GM18858 (cell line): Measurements from ENCODE around the gene CIDEB.

Source experiments
- ATAC-seq: cut with Tn5 transposase; IDR thresholded peaks from one replicate; pipeline ENCODE4 v1.9.1; 2021; ENCODE audit not compliant: unreplicated experiment

Gene CIDEB

DNA sequence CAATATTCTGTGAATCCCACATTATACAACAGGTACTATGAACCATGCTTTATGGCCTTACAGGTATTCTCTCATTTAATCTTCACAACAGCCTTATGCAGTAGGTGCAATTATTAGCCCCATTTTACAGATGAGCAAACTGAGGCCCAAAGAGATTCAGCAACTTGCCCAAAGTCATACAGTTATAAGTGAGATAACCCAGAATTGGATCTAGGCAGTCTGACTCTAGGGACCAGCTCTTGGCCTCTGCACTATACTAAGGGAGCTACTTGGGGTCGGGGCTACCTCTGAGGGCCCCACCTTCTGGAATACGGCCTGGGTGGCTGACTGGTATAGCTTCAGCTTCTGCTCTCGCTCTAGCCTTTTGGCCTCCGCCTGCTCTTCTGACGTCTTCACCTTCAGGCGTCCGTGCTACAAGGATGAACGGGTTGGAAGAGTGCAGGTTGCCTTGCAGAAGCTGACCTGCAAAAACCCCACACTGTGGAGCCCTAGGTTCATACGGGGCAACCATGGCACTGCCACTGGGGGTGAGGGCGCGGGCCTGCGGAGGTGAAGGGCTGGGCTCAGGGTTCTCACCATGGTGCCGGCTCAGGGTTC, 37.1 kb downstream of the CIDEB start:
- no peak for ATAC-seq

DNA sequence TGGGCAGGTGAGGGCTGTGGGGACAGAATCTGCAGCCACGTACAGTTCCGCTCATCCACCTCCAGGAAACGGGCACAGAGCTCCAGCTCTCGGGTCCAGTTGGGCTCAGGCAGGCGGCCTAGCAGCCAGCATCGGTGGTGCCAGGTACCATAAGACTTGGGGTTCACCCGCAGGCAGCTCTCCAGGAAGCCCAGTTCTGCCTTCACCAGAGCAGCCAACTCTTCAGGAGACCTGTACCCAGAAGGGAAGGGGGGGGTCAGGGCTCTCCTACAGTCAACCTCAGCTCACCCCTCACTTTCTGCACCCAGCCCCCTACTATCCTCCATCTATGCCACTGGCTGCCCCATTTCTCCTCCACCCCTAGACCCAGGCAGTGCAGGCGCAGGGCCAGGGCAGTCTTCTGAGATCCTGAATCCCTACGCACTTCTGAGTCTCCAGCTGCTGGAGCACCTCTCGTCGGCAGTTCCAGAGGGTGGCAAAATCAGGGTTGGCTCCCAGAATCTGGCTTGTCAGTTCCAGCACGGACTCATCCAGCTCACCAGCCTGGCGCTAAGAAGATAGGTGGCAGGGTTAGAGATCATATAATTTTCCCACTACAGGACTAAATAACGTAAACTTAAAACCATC, 37.8 kb downstream of the CIDEB start:
- ATAC-seq: no peak

DNA sequence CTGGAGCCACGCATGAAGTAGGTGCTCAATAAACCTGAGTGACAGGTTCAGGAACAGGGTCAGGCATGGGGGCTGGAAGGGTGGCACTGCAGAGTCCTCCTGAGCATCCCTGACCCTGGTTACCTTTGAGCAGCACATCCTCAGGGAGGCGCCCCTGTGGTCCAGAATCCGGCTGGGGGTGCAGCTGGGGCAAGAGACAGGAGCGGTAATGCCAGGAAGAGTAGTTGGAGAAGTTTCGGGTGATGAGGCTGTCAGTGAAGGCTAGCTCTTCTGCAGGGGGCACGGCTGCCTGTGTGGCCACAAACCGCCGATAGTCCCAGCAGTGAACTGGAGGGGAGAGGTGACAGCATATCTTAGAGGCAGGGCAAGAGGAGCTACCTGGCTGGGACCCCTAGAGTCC, 38.4 kb downstream of the CIDEB start:
- no peak for ATAC-seq

GRCh38 chr14:24268225-24268624, 39.6 kb downstream of the CIDEB start:
- ATAC-seq: no peak

DNA sequence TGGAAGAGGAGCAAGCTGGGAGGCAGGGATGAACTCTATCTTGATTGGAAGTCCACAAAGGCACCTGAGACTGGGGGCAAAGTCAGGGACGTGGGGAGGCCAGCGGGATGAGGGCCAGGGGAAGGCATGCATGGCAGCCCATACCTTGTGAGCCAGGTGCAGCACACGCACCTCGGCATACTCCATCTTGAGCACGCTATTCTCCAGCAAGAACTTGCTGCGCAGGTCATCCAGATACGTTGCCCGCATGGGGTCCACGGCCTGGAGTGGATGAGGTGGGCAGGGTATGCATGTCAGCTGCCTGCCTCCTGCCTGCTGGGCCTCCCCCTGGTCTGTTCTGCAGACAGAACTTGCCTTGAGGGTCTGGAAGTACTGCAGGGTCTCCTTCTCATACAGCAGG, 40.3 kb downstream of the CIDEB start:
- no peak for ATAC-seq

- no peak for ATAC-seq
These were observed 41.2 kb downstream of the CIDEB start for GRCh38 chr14:24266344-24267244.

- ATAC-seq: no peak
These were observed 43.5 kb downstream of the CIDEB start for GRCh38 chr14:24264298-24264697.

DNA sequence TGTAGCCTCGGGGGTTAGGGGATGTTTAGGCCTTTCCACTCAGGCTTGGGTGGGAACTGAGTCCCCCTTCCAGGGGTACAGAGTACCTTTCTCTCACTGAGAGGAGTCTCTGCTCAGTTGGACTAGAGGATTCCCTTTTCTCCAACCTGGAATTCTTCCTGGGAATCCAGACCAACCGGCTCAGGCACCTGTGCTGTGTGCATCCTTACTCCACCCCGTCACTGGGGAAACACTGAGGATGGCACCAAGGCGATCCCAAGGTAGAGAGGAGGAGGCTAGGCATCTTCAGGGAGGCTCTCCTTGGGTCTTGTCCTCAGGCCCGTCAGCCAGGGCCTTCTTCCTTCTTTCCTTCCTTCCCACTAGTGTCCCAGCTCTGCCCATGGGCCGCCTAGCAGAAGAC, 43.9 kb downstream of the CIDEB start:
- no peak for ATAC-seq

GRCh38 chr14:24262821-24263733, 44.7 kb downstream of the CIDEB start, which contains the start of gene TGM1:
Gene TGM1 (minus strand): TSS chr14:24263177. CDS start chr14:24262352, 825 bp downstream.
- no peak for ATAC-seq

DNA sequence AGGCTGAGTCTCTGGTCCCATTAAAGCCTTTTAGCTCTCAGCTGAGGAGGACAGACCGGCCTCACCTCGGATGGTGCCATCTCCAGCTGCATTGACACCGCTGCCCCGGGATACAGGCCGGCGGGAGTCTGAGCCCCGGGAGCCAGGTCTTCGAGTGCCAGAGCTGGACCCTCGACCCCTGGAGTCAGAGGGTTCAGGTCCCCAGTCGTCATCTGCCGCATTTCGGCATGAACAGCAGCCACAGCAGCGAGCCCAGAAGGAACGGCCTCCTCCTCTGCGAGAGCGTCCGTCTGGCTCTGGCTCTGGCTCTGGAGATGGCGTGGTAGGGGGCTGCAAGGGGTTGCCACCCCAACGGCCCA, 45.8 kb downstream of the CIDEB start:
- no peak for ATAC-seq

- ATAC-seq: no peak
These were observed 46.4 kb downstream of the CIDEB start for GRCh38 chr14:24261256-24261968.

GRCh38 chr14:24260780-24261157, 47.0 kb downstream of the CIDEB start:
- ATAC-seq: no peak

DNA sequence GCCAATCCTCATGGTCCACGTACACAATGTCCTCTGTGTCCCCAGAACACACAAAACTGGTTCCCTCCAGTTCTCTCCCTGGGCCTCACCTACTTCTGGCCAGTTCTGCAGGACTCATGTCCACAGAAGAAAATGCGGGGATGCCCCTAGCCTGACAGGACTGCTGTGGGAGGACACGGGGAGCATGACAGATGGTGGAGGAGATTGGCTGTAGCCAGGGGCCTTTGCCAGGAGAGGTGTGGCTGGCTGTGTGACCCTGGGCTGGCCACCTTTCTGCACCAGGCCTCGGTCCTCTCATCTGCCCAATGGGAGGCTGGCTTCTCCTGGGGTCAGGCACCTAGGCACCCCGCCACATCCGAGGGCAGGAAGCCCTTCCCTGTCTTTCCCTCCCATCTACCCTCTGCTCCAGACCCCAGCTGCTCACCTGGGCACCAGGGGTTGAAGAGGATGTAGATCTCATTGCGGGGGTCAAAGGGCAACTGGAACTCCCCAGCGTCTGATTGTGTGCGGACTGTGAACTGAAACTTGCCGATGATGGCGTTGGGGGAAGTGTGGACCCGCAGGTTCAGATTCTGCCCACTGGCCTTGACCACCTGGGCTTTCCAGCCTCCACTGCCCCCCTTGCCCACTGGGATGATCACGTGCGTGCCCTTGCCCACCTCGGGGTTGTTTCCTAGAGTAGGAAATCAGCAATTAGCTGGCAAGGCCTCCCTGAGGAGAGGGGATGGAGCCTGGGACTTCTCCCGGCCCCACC, 47.6 kb downstream of the CIDEB start:
- no peak for ATAC-seq

GRCh38 chr14:24259282-24260025, 48.3 kb downstream of the CIDEB start:
- ATAC-seq: no peak

DNA sequence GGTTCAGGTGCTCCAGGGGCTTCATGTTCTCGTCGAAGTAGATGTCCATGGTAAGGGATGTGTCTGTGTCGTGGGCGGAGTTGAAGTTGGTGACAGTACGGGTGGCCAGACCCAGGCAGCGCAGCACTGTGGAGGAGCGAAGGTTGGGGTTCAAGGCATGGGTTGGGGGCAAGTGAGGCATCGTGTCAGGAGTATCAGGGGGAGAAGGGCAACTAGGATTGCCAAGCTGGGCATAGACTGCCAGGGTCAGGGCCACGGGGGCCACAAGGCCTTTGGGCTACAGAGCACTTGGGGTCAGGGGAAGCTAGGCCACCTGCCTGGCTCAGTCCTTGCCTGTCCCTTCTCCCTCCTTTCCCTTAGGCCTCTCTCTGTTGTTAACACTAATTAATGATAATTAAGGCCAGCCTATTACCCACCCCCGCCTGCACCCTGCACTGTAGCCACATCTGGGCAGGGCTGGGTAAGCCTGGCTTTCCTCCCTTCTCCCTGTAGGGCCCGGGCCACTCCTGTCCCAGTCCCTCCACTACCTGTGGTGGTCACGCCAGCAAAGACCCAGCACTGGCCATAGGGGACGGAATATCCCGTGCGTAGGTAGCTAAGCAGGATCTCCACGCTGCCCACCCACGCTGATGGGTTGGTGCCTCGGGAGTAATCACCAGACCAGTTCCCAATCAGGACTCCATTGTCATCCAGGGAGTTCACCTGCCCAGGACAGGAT, 49.1 kb downstream of the CIDEB start:
- ATAC-seq: no peak

- ATAC-seq: no peak
These were observed 49.7 kb downstream of the CIDEB start for GRCh38 chr14:24258119-24258518.

GRCh38 chr14:24256960-24257359, 50.8 kb downstream of the CIDEB start:
- ATAC-seq: no peak

DNA sequence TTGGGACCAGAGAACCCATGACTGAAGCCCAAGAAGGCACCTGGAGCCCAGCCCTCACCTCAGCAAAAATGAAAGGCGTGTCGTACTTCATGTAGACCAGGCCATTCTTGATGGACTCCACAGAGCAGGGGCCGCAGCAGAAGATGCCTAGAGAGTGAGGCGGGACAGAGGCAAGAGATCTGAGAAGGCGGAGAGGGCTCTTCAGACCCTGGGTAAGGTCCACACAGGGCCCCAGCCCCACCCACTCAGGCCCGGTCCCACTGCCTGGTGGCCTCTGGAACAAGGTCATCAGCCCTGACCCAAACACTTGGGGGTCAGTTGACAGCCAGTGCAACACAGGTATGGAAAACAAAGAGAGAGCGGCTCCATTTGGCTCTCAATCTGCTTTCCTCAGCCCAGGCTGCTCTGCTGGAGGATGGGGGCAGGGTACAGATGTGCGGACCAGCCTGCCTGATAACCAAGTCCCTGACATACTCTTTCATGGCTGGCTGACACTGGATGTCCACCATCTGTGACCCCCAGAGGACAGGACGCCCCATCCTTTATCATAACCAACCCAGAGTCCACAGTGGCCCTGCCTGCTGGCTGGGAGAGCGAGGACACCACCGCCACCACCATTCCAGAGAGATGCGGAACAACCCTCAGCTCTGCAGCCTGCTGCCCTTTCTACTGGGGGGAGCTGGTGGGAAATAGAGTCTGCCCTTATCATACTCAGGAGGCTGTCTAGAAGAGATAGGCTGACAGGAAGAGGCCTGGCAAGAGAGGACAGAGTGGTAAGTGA, 51.7 kb downstream of the CIDEB start:
- ATAC-seq: no peak
